ENCODE data around the gene NRN1.
"Not testable (repeated sequence)": the region's sequence is repeated elsewhere in the genome, so short reads cannot be mapped to it uniquely, and the experiment has no call there.

The NRN1 gene

DNA sequence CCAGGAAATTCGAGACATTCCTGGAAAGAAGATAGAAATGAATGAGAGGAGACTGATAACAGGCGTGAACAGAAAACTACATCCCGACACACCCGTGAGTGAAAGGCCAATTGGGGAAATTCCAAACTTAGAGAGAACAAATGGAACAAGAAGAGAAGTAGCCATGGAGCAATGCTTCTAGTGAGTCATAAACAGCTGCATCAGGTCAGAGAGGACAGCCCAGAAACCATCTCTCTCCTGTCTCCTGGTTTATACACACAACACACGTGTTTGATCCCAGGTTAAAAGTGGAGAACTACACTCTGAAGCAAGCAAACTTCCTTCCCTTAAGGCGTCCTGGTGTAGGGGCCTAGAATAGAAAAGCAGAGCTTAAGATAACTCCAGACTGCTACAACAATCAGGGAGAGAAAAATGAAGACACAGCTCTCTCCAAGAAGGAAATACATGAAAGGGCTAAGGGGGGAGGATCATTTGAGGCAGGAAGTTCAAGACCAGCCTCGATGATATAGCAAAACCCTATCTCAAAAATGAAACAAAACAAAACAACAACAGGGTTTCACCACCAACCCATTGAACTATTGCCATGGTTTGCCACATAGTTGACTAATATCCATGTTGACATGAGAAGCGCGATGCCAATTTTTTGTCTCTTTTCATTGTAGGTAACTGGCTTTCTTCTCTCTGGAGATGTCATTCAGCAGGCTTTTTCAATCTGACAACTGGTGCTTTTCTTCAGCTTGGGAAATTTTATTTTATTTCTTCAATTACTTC lies 26.9 kb downstream of the NRN1 start:
- Histone ChIP-seq H3K36me3 (ENCODE audit: control insufficient read depth, insufficient read depth, low read length) (no peaks in the 10 kb centered on the region), H3K9me3 (ENCODE audit: control insufficient read depth, insufficient read depth, low read length) (no peaks in the 10 kb centered on the region), H3K4me1 (ENCODE audit: control insufficient read depth, insufficient read depth, low read length) (no peaks in the 10 kb centered on the region), H3K4me3 (ENCODE audit: low read length) (no peak overlapping the region), H3K27ac (ENCODE audit: low read length) (no peak overlapping the region), H3K27me3 (ENCODE audit: control insufficient read depth, insufficient read depth, low read length) (no peaks in the 10 kb centered on the region)
- DNase-seq (ENCODE audit: low read depth, low spot score), result no peak
- WGBS (ENCODE audit: insufficient coverage, insufficient read length), result no CpG with 5 or more reads among the region's 9 CpGs

DNA sequence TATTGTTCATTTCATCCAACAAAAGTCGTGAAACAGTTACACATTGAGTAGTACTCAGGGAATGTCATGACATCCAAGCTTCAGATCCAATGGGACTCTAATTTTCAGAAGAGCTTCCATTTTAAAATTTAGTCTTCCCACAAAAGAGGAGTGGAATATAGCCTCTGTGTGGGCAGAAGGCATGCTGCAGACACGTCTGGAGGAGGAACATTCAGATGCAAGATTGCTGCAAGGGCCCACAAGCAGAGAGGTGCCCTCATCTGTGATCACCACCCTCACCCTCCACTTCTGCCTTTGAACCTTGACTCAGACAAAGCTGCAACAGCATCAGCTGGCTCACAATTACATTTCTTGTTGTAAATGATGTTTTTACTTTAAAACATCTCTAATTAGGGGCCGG lies 29.9 kb downstream of the NRN1 start:
- Histone ChIP-seq H3K27me3 (ENCODE audit: control insufficient read depth, insufficient read depth, low read length) (no peaks in the 10 kb centered on the region), H3K4me1 (ENCODE audit: control insufficient read depth, insufficient read depth, low read length) (no peaks in the 10 kb centered on the region), H3K4me3 (ENCODE audit: low read length) (no peak overlapping the region), H3K36me3 (ENCODE audit: control insufficient read depth, insufficient read depth, low read length) (no peaks in the 10 kb centered on the region), H3K9me3 (ENCODE audit: control insufficient read depth, insufficient read depth, low read length) (no peaks in the 10 kb centered on the region), H3K27ac (ENCODE audit: low read length) (no peak overlapping the region)
- no peak for DNase-seq (ENCODE audit: low read depth, low spot score)
- WGBS (ENCODE audit: insufficient coverage, insufficient read length), result no CpG with 5 or more reads among the region's 3 CpGs

DNA sequence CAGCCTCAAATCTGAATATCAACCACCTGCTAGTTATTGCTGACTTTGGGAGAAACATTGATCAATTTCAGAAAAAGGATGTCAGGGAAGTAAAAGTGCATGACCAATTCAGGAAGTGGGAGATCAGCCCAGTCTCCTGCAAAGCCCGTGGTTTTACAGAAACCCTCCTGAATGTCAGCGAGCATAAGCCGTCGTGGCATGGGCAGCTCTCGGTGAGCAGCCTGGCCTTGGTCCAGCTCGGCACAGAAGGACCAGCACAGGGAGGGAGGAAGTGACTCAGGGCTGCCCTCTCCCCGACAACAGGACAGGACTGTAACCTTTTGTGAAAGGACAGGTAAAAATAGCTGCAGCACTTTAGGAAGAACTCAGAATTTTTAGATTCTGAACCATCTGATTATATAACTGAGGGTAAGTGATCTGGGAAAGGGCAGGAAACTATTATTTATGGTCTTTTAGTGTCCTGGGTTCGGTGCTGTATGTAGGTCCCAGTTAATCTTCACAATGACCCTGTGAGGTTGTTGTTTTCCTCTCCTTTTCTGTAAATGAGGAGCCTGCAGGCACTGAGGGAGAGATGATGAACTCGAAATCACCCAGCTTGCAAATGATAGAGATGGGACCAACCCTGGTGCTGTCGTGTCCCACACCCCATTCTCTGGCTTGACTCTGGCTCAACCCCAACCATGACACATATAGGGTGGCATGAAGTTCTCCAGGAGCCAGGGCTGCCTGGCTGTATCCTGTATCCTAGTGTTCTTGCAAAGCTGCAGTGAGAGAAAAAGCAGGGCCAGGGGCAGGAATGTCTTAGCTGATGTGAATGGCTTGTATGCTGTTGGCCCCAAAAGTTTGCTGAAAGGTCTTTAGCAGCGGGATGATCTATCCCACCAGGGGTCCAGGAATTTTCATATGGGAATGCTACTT lies 37.6 kb downstream of the NRN1 start:
- Histone ChIP-seq H3K4me3 (ENCODE audit: low read length) (no peak overlapping the region), H3K27me3 (ENCODE audit: control insufficient read depth, insufficient read depth, low read length) (no peaks in the 10 kb centered on the region), H3K36me3 (ENCODE audit: control insufficient read depth, insufficient read depth, low read length) (no peaks in the 10 kb centered on the region), H3K9me3 (ENCODE audit: control insufficient read depth, insufficient read depth, low read length) (no peaks in the 10 kb centered on the region), H3K4me1 (ENCODE audit: control insufficient read depth, insufficient read depth, low read length) (peaks cover 3% of the 10 kb centered on the region; the same call in 1 of the 2 replicates), H3K27ac (ENCODE audit: low read length) (no peak overlapping the region)
- no peak for DNase-seq (ENCODE audit: low read depth, low spot score)
- WGBS (ENCODE audit: insufficient coverage, insufficient read length), result no CpG with 5 or more reads among the region's 11 CpGs

DNA sequence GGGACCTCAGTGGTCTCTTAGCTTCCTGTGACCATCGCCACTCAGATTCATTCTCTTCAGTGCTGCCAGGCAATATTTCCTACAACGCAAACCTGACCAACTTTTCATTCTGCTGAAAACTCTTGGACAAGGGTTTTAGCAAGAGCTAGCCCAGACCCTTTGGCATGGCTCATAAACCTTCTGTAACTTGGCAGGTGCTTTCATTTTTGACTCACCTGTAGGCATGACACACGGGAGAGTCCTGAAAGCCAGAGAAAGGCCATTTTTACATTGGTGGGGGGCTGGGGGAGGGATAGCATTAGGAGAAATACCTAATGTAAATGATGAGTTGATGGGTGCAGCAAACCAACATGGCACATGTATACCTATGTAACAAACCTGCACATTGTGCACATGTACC lies 38.7 kb downstream of the NRN1 start:
- H3K4me3 ChIP-seq (ENCODE audit: low read length); H3K27me3 ChIP-seq (ENCODE audit: control insufficient read depth, insufficient read depth, low read length); DNase-seq (ENCODE audit: low read depth, low spot score); H3K36me3 ChIP-seq (ENCODE audit: control insufficient read depth, insufficient read depth, low read length); H3K4me1 ChIP-seq (ENCODE audit: control insufficient read depth, insufficient read depth, low read length); H3K27ac ChIP-seq (ENCODE audit: low read length); H3K9me3 ChIP-seq (ENCODE audit: control insufficient read depth, insufficient read depth, low read length): not testable (repeated sequence)
- no CpG with 5 or more reads among the region's 3 CpGs for WGBS (ENCODE audit: insufficient coverage, insufficient read length)

DNA sequence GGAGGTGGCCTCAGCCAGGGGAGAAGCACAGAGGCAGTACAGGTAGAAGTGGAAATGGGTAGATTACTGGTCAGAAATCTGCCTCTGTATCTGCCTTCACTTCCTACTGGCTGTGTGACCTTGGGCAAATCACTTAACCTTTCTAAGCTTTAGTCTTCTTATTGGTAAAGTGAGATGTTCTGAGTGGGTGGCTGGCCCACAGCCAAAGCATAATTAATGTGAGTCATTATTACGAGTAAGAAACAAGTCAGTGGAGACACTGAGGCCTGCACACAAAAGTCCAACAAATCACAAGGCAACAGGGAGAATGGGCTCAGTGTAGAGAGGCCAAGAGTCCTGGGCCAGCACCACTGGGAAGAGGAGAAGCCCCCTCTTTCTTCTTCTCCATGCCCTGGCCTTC lies 39.1 kb downstream of the NRN1 start:
- no peak overlapping the region for H3K27ac ChIP-seq (ENCODE audit: low read length)
- no peak overlapping the region for H3K4me3 ChIP-seq (ENCODE audit: low read length)
- no peak for DNase-seq (ENCODE audit: low read depth, low spot score)
- H3K27me3 ChIP-seq (ENCODE audit: control insufficient read depth, insufficient read depth, low read length), result no peaks in the 10 kb centered on the region
- no peaks in the 10 kb centered on the region for H3K36me3 ChIP-seq (ENCODE audit: control insufficient read depth, insufficient read depth, low read length)
- H3K9me3 ChIP-seq (ENCODE audit: control insufficient read depth, insufficient read depth, low read length), result no peaks in the 10 kb centered on the region
- no CpG with 5 or more reads among the region's 1 CpG for WGBS (ENCODE audit: insufficient coverage, insufficient read length)
- peaks cover 3% of the 10 kb centered on the region; the same call in 1 of the 2 replicates for H3K4me1 ChIP-seq (ENCODE audit: control insufficient read depth, insufficient read depth, low read length)

DNA sequence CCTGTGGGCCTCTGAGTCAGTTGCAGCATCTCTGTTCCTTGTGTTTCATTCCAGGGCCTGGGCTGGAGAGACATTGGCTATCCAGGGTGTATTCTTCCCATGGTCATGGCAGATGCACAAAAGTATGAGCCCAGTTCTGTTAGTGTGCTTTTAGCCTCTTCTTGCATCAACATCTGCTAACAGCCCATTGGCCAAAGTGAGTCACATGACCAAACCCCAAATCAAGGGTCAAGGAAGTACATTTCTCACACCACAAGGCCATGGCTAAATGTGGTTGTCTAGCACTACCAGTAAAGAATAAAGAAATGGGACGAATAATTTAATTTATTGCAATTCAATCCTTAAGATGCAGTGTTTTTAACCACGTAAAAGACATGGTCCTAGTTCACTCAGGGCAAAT lies 43.9 kb downstream of the NRN1 start:
- H3K27me3 ChIP-seq (ENCODE audit: control insufficient read depth, insufficient read depth, low read length), result no peaks in the 10 kb centered on the region
- no peak overlapping the region for H3K27ac ChIP-seq (ENCODE audit: low read length)
- no peaks in the 10 kb centered on the region for H3K36me3 ChIP-seq (ENCODE audit: control insufficient read depth, insufficient read depth, low read length)
- no peak overlapping the region for H3K4me3 ChIP-seq (ENCODE audit: low read length)
- no CpG with 5 or more reads among the region's 2 CpGs for WGBS (ENCODE audit: insufficient coverage, insufficient read length)
- no peaks in the 10 kb centered on the region for H3K9me3 ChIP-seq (ENCODE audit: control insufficient read depth, insufficient read depth, low read length)
- DNase-seq (ENCODE audit: low read depth, low spot score), result no peak
- H3K4me1 ChIP-seq (ENCODE audit: control insufficient read depth, insufficient read depth, low read length), result no peaks in the 10 kb centered on the region; the same call in 1 of the 2 replicates

DNA sequence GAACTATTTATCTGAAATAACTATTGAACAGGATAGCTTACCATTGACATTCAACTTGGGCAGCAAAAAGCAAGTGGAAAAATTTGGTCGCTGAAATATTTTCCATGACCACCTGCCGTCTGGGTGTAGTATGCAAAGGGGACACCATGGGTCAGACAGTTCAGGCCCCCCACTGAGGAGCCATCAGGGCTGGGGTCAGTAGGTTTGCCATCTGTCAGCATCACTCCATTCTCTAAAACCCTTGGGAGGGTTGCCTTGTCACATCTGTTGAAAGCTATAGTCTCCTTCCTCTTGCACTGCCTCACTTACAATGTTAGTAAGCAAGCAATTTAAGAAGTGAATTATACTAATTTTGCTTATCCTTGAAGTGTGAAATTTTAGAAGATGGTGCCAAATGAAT lies 44.9 kb downstream of the NRN1 start:
- Histone ChIP-seq H3K4me1 (ENCODE audit: control insufficient read depth, insufficient read depth, low read length) (no peaks in the 10 kb centered on the region; the same call in 1 of the 2 replicates), H3K27me3 (ENCODE audit: control insufficient read depth, insufficient read depth, low read length) (no peaks in the 10 kb centered on the region), H3K27ac (ENCODE audit: low read length) (no peak overlapping the region), H3K36me3 (ENCODE audit: control insufficient read depth, insufficient read depth, low read length) (no peaks in the 10 kb centered on the region), H3K4me3 (ENCODE audit: low read length) (no peak overlapping the region), H3K9me3 (ENCODE audit: control insufficient read depth, insufficient read depth, low read length) (no peaks in the 10 kb centered on the region)
- no peak for DNase-seq (ENCODE audit: low read depth, low spot score)
- no CpG with 5 or more reads among the region's 2 CpGs for WGBS (ENCODE audit: insufficient coverage, insufficient read length)

DNA sequence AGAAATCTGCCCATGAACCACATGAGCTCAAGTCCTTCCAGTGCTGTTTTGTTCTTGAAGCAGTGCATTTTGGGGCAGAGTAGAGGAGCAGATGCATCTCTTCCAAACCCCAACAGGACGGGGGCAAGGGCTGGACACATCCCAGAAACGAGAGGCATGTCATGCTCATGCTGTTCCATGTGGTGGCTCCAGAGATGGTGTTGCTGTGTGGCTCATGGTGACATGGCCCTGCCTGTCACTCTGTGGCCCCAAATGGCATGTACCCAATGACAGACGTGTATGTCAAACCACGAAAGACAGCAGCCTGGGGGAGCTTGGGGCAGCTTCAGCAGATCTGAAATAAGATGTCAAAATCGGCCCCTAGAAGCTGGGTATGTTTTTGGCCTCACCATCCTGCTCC lies 46.3 kb downstream of the NRN1 start:
- no CpG with 5 or more reads among the region's 5 CpGs for WGBS (ENCODE audit: insufficient coverage, insufficient read length)
- no peaks in the 10 kb centered on the region for H3K9me3 ChIP-seq (ENCODE audit: control insufficient read depth, insufficient read depth, low read length)

DNA sequence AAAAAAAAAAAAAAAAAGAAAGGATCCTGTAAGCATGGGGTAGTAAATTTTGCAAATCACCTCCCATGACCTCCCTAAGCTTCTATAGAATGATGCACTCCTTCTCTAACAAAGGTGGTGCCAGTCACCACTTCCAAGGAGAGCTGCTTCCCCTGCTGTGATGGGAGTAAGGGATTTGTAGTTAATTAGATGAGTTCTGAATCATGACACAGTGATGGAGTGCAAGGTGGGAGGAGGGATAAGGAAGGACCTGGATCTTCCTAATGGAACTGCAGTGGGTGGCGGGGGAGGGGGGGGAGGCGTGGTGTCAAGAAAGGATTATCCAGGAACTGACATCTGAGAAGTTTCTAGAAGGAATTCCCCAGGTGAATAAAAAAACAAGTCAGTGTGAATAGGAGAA lies 47.8 kb downstream of the NRN1 start:
- no peak overlapping the region for H3K27ac ChIP-seq (ENCODE audit: low read length)
- H3K9me3 ChIP-seq (ENCODE audit: control insufficient read depth, insufficient read depth, low read length), result no peaks in the 10 kb centered on the region
- no CpG with 5 or more reads among the region's 2 CpGs for WGBS (ENCODE audit: insufficient coverage, insufficient read length)
- H3K4me3 ChIP-seq (ENCODE audit: low read length), result no peak overlapping the region
- no peaks in the 10 kb centered on the region for H3K36me3 ChIP-seq (ENCODE audit: control insufficient read depth, insufficient read depth, low read length)
- DNase-seq (ENCODE audit: low read depth, low spot score), result no peak
- H3K4me1 ChIP-seq (ENCODE audit: control insufficient read depth, insufficient read depth, low read length), result no peaks in the 10 kb centered on the region; the same call in 1 of the 2 replicates
- H3K27me3 ChIP-seq (ENCODE audit: control insufficient read depth, insufficient read depth, low read length), result no peaks in the 10 kb centered on the region

More for the DNA sequence above, 46.3 kb downstream of the NRN1 start:
- Histone ChIP-seq H3K4me1 (ENCODE audit: control insufficient read depth, insufficient read depth, low read length) (no peaks in the 10 kb centered on the region; the same call in 1 of the 2 replicates), H3K36me3 (ENCODE audit: control insufficient read depth, insufficient read depth, low read length) (no peaks in the 10 kb centered on the region), H3K27ac (ENCODE audit: low read length) (no peak overlapping the region), H3K27me3 (ENCODE audit: control insufficient read depth, insufficient read depth, low read length) (no peaks in the 10 kb centered on the region), H3K4me3 (ENCODE audit: low read length) (no peak overlapping the region)
- DNase-seq (ENCODE audit: low read depth, low spot score), result no peak

DNA sequence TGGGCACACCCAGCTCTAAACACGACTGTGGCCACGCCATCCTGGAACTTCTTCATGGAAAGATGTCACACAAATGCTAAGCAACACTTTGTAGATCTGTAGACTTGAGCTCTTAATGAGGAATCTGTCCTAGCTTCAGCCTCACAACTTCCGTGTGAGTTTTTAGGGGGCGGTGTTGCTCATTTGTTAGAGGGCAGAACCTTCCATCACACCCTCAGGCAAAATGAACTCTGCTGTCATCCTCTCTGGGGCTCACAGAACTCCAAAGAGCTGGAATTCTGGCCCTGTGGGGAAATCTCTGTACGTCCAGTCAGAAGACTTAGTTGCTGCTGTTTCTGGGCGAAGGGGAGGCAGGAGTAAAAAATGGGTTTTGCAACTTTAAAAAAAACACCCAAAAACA lies 49.8 kb downstream of the NRN1 start:
- Histone ChIP-seq H3K27me3 (ENCODE audit: control insufficient read depth, insufficient read depth, low read length) (no peaks in the 10 kb centered on the region), H3K4me1 (ENCODE audit: control insufficient read depth, insufficient read depth, low read length) (no peaks in the 10 kb centered on the region), H3K36me3 (ENCODE audit: control insufficient read depth, insufficient read depth, low read length) (no peaks in the 10 kb centered on the region), H3K27ac (ENCODE audit: low read length) (no peak overlapping the region), H3K9me3 (ENCODE audit: control insufficient read depth, insufficient read depth, low read length) (no peaks in the 10 kb centered on the region), H3K4me3 (ENCODE audit: low read length) (no peak overlapping the region)
- DNase-seq (ENCODE audit: low read depth, low spot score), result no peak
- no CpG with 5 or more reads among the region's 6 CpGs for WGBS (ENCODE audit: insufficient coverage, insufficient read length)

Measured in iPS DF 6.9 (cell line).